ENCODE measurements around the gene TMEM63A. TPM values are rescaled to one million over a fixed set of nuclear protein-coding genes. Genes with fewer than 3 reads are reported as not detected.
A peak's percentile ranks its signal among the peaks of the same experiment; 100 is the strongest.

Gene TMEM63A
- total and polyA plus RNA-seq, 2 of the 13 experiments (the other 11 are each of a cell fraction or from before 2014, with no cell fraction given): 23.9 to 53.3 TPM

GRCh38 chr1:225896937-225897549 lies 14.9 kb upstream of the TMEM63A start (continued):
- TF ChIP-seq ARID5B (CRISPR knock-in tag; IDR thresholded peaks at IDR 0.05): peak; percentile 45; the same call in 1 of the 2 replicates
- TF ChIP-seq TP53 (CRISPR knock-in tag; conservative IDR thresholded peaks at IDR 0.05): no peak
- TF ChIP-seq ZNF335 (CRISPR knock-in tag; IDR thresholded peaks at IDR 0.05): no peak
- TF ChIP-seq ZNF501 (CRISPR knock-in tag; IDR thresholded peaks at IDR 0.05): no peak
- TF ChIP-seq AHDC1 (CRISPR knock-in tag; IDR thresholded peaks at IDR 0.05; ENCODE audit: borderline replicate concordance): no peak
- no peak for TF ChIP-seq ZNF768 (CRISPR knock-in tag; IDR thresholded peaks at IDR 0.05)
- no peak for TF ChIP-seq KDM4B (CRISPR knock-in tag; IDR thresholded peaks at IDR 0.05)
- peak; percentile 51; the same call in 1 of the 2 replicates for TF ChIP-seq ZNF292 (CRISPR knock-in tag; IDR thresholded peaks at IDR 0.05; ENCODE audit: borderline replicate concordance, low read depth)
- no peak for TF ChIP-seq ATF5 (CRISPR knock-in tag; IDR thresholded peaks at IDR 0.05; ENCODE audit: low read depth)
- no peak for TF ChIP-seq ZNF552 (CRISPR knock-in tag; IDR thresholded peaks at IDR 0.05; ENCODE audit: borderline replicate concordance)
- TF ChIP-seq CREB1 (IDR thresholded peaks at IDR 0.05): no peak
- no peak for TF ChIP-seq CREB1 (CRISPR knock-in tag; IDR thresholded peaks at IDR 0.05)
- TF ChIP-seq MED1 (CRISPR knock-in tag; IDR thresholded peaks at IDR 0.05): peak; percentile 46
- TF ChIP-seq, protein P1, sequence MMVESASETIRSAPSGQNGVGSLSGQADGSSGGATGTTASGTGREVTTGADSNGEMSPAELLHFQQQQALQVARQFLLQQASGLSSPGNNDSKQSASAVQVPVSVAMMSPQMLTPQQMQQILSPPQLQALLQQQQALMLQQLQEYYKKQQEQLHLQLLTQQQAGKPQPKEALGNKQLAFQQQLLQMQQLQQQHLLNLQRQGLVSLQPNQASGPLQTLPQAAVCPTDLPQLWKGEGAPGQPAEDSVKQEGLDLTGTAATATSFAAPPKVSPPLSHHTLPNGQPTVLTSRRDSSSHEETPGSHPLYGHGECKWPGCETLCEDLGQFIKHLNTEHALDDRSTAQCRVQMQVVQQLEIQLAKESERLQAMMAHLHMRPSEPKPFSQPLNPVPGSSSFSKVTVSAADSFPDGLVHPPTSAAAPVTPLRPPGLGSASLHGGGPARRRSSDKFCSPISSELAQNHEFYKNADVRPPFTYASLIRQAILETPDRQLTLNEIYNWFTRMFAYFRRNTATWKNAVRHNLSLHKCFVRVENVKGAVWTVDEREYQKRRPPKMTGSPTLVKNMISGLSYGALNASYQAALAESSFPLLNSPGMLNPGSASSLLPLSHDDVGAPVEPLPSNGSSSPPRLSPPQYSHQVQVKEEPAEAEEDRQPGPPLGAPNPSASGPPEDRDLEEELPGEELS (CRISPR knock-in tag; IDR thresholded peaks at IDR 0.05): peak; percentile 59
- no peak for TF ChIP-seq FOXP1 (IDR thresholded peaks at IDR 0.05)
- peak; percentile 38; the same call in 1 of the 2 replicates for TF ChIP-seq FOXP1 (CRISPR knock-in tag; IDR thresholded peaks at IDR 0.05)
- TF ChIP-seq CHD2 (IDR thresholded peaks at IDR 0.05; ENCODE audit: low read depth, low read length): no peak
- 0 out of 2 replicates have a peak, but pooled peaks have one; percentile 72 for TF ChIP-seq ZNF441 (CRISPR knock-in tag; IDR thresholded peaks at IDR 0.05; ENCODE audit: borderline replicate concordance)

Measured in HepG2 (cell line).